ENCODE results near the gene PDE2A. TPM values are rescaled to one million over a fixed set of nuclear protein-coding genes. Genes with fewer than 3 reads are reported as not detected.

Gene PDE2A
- total and polyA plus RNA-seq, 2 donors (not counting 3 experiments of a cell fraction or from before 2014, with no cell fraction given) = 14.8 to 16.8 TPM

DNA sequence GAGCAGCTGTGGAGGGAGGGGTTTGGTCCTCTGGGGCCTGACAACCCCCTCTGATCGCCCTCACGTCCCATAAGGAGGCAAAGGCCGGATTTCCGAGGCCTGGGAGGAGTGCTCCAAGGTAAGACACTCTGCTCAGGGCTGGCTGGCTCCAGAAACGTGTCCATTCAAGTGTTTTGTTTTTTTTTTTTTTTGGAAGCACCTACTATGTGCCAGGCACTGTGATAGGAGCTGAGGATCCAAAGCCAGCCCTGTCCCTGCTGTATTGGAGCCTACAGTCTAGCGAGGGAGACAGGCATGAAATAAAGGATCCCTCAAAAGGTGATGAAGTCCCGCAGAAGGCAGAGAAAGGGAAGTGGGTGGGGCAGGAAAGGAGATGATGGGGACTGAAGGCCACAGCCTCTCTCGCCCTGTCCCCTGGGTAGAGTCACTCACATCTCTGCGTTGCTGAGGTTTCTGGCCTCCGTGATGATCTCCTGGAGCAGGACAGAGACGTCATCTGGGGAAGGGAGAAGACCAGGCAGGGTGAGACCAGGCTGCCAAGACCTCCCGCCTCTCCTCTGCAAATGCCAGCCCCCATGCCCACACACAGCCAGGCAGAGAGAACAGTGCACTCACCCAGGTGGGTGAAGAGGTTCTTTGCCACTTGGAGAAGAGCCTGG is 89.2 kb downstream of the PDE2A start:
- TF ChIP-seq POLR2AphosphoS5 (IDR thresholded peaks at IDR 0.05; ENCODE audit: insufficient read depth, low read depth, low read length) (no peak), POLR2A (IDR thresholded peaks at IDR 0.05; ENCODE audit: low read depth, low read length) (no peak), GATA2 (IDR thresholded peaks at IDR 0.05; ENCODE audit: insufficient read depth, insufficient read length, low read depth, low read length) (no peak), MYC (IDR thresholded peaks at IDR 0.05; ENCODE audit: low read depth, low read length) (no peak), JUN (IDR thresholded peaks at IDR 0.05; ENCODE audit: borderline replicate concordance, insufficient read depth, insufficient read length, low read depth) (no peak), EZH2 (IDR thresholded peaks at IDR 0.05; ENCODE audit: borderline replicate concordance, low read depth, low read length, severe bottlenecking) (no peak), FOS (IDR thresholded peaks at IDR 0.05; ENCODE audit: borderline replicate concordance, insufficient read depth, low read length) (no peak)
- TF ChIP-seq, protein P1, sequence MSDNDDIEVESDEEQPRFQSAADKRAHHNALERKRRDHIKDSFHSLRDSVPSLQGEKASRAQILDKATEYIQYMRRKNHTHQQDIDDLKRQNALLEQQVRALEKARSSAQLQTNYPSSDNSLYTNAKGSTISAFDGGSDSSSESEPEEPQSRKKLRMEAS (IDR thresholded peaks at IDR 0.05; ENCODE audit: insufficient read depth, insufficient read length) = no peak
- TF ChIP-seq, protein P2, sequence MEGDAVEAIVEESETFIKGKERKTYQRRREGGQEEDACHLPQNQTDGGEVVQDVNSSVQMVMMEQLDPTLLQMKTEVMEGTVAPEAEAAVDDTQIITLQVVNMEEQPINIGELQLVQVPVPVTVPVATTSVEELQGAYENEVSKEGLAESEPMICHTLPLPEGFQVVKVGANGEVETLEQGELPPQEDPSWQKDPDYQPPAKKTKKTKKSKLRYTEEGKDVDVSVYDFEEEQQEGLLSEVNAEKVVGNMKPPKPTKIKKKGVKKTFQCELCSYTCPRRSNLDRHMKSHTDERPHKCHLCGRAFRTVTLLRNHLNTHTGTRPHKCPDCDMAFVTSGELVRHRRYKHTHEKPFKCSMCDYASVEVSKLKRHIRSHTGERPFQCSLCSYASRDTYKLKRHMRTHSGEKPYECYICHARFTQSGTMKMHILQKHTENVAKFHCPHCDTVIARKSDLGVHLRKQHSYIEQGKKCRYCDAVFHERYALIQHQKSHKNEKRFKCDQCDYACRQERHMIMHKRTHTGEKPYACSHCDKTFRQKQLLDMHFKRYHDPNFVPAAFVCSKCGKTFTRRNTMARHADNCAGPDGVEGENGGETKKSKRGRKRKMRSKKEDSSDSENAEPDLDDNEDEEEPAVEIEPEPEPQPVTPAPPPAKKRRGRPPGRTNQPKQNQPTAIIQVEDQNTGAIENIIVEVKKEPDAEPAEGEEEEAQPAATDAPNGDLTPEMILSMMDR (IDR thresholded peaks at IDR 0.05; ENCODE audit: extremely low read depth in 1 of 2, insufficient read depth in 1 of 2, low read depth in 1 of 2, low read length in 2 of 2) = no peak
- no peaks in the 10 kb centered on the region for H3K9me3 ChIP-seq (replicated peaks; ENCODE audit: control insufficient read depth, insufficient read depth, low read length)
- no peaks in the 10 kb centered on the region for H3K4me1 ChIP-seq (ENCODE audit: control insufficient read depth, extremely low read depth, insufficient read depth, low read length)
- H3K9ac ChIP-seq (replicated peaks; ENCODE audit: extremely low read depth, insufficient read depth, low read length) = no peak overlapping the region
- ChIA-PET POLR2A (no interaction called here), CTCF (interaction anchor here (0.5 to 10.6 kb wide), 17 partner anchors 10 to 165 kb away, joined by 3 to 339 read pairs (median 3); no protein-coding TSS in a partner anchor)
- no peak overlapping the region for H2AFZ ChIP-seq (ENCODE audit: low read depth, low read length)
- intact Hi-C loops (cut with micrococcal nuclease) = loop anchor here (1.0 to 5.0 kb wide), 5 partner anchors 14 to 207 kb away; partner anchors contain the start of gene STARD10
- H3K36me3 ChIP-seq (ENCODE audit: control insufficient read depth in 2 of 2, extremely low read depth in 1 of 2, insufficient read depth in 2 of 2, low read length in 2 of 2) = no peaks in the 10 kb centered on the region
- no peak overlapping the region for H3K27ac ChIP-seq (ENCODE audit: insufficient read depth, low read depth, low read length)
- H3K79me2 ChIP-seq (ENCODE audit: control insufficient read depth, insufficient read depth, low read length) = no peaks in the 10 kb centered on the region
- dilution Hi-C loops (cut with MboI; ENCODE audit: extremely low pct_ligation_motif_present, low sequenced_read_pairs) = no loop called here
- FAIRE-seq = no peak
- H3K4me3 ChIP-seq (replicated peaks in 1 of 3; ENCODE audit: insufficient read depth in 1 of 3, low read depth in 1 of 3, low read length in 3 of 3) = no peak overlapping the region
- BruUV-seq (replicated peaks) = no TSS peak
- H3K27me3 ChIP-seq (ENCODE audit: control insufficient read depth in 2 of 2, insufficient read depth in 2 of 2, low read length in 2 of 2) = no peaks in the 10 kb centered on the region
- no peaks in the 10 kb centered on the region for H3K9me1 ChIP-seq (replicated peaks; ENCODE audit: control insufficient read depth, extremely low read depth, insufficient read depth, low read length)
- no peaks in the 10 kb centered on the region for H4K20me1 ChIP-seq (replicated peaks; ENCODE audit: control insufficient read depth, extremely low read depth, insufficient read depth, low read length)
- no peak for DNase-seq (ENCODE audit: low read depth, low spot score)
- no peak overlapping the region for H3K4me2 ChIP-seq (ENCODE audit: insufficient read depth, low read length)

Data from endothelial cell of umbilical vein (primary cell).